ENCODE measurements around the gene HMGCLL1.

The HMGCLL1 gene

DNA sequence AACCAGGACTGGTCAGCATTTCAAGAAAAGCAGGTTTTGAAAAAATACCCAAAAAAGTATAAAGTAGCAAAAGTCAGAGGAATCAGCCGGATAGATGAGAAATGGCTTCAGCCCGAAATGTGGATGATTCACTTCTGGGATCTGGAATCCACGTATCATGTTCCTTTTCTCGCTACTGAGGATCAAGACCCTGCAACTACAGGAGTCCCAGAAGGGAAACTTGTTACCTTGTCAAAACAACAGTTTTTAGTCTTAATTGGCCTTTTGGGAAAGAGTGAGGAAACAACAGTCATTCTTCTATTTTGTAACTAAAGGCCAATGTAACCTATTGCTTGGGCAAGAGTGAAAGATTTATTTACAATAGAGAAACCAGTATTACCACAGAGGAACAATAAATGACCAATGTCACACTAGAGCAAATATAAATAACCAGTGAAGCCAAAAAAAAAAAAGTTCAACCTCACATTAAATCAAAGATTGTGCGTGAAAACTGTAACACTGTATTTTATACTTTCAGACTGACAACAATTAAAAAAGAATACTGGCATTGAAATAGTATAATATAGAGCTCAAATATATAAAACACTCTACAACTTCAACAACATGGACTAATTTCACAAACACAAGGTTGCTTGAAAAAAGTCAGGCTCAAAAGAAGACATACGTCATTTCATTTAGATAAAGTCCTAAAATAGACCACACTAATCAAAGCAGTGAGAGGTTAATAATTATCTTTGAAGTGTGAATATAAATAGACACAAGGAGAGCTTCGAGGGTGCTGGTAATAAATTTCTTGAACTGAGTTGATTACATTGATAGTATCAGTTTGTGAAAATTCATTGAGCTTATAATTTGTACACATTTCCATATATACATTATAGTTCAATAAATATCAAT lies 135.5 kb downstream of the HMGCLL1 start:
- no peak for DNase-seq (ENCODE audit: low spot score)

DNA sequence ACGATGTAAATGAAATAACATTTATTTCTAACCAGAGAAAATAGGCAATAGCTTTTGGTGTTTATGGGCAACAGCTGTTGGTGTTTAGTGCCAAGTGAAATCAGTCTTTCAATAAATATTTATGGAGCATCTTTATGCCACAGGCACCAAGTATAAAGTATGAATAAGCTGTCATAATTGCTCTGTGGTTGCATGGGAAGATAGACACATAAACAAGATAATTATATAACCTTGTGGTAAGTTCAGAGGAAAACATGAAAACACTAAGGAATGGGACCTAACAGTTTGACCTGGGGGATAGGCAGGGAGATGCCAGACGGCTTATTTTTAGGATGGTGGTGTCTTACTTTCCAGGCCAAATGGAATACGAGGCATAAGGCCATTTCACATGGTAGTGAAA lies 140.8 kb downstream of the HMGCLL1 start:
- DNase-seq (ENCODE audit: low spot score) = no peak

DNA sequence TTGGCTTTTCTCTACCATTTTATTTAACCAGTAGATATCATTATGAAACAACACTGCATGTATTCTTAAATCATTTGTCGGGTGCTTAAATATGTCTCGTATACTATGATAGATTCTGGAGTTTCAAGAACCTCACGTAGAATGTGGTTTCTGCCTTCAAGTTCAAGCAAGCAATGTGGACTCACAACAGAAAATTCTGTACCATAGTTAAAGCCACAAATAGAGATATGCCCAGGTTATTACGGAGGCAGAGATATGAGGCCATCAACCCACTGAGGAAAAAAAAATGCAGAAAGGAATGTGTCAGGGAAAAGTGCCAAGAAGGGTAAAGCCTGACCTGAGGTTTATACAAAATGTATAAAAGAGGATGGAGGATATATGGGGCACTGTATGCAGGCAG lies 141.9 kb downstream of the HMGCLL1 start:
- DNase-seq (ENCODE audit: low spot score) = no peak

DNA sequence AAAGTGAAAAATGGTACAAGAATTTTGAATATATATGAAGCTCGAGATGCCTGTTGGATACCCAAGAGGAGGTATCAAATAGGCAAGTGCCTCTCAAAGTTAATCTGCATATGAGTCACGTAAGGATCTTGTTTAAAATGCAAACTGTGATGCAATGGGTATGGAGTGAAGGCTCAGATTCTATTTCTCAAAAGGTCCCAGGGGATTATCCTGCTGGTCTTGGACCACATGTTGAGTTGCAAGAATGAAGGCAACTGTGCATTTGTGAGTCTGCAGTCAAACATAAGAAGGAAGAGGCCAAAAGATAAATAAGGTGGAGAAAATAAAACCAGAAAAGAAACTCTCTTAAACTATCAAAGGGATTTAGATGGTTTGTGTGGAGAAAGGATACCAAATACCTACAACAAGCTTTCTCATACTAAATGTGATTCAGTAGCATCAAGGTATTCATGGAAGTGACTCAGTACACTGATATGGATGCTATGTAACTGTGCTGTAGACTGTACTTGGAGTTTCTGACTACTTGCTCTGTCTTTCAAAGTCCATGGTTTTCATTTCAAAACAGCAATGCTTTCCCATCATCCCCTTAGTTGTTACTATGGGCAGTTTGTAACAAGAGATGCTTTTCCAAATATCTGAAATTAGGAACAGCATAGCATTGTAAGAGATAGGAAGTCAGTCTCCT lies 145.4 kb downstream of the HMGCLL1 start:
- DNase-seq (ENCODE audit: low spot score) = no peak

DNA sequence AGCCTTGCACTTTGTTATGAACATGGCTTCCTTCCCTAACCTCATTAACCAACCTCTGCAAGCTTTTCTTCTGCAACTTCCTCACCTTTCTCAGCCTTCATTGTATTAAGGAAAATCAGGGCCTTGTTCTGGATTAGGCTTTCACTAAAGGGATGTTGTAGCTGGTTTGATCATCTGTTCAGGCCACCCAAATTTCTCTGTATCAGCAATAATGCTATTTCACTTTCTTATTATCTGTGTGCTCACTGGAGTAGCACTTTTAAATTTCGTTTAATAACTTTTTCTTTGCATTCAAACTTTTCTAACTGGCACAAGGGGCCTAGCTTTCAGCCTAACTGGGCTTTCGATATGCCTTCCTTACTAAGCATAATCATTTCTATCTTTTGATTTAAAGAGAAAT lies 155.1 kb downstream of the HMGCLL1 start:
- DNase-seq (ENCODE audit: low spot score) = no peak

DNA sequence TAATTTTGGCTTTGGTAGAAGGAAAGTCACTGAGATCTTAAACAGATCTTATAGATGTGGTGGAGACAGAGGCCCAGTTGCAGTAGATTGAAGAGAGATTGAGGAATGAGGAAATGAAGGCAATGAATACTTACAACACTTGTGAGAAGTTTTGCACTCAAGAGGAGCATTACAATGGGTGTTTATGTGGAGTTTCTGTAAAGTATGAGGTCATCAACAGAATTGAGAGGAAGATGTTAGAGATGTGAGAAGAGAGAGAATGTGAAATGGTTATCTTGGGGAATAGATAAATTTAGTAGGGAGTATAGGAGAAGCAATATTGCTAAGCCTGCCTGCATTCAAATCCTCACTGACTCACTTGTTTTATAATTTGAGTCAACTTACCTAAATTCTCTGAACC lies 168.3 kb downstream of the HMGCLL1 start:
- no peak for DNase-seq (ENCODE audit: low spot score)

DNA sequence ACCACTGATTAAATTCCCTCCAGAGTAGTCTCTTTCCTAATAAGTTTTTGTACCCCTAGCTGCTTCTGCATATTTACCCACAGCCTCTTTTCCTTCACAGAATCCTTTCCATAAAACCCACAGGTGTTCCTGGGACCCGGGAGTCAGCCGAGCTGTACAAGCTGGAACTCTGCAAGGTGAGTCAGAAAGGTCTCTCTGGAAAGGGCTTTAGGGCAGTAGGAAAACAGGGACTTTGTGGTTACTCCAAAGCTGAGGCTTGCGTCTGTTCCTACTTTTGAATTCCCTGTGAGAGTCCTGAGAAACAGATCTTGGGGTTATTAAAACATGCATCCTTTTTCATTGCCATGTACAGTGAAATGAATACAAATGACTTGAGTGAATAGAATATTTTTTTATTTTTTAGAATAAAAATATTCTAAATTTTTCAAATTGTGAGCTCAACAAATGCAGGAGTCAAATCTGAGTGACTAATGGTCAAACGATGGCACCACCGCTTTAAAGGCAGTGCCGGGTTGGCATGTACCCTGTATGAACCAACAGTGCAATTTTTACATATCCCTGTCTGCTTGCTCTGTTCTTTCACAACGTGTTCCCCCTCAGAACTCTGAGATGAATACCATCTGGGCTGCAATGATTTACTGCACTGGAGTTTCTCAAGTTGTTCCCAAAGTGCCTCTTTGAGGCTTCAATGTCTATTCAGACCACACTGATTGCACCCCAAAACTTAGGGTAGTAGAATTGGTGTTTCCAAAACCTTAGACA lies 173.3 kb downstream of the HMGCLL1 start:
- no peak for DNase-seq (ENCODE audit: low spot score)

DNA sequence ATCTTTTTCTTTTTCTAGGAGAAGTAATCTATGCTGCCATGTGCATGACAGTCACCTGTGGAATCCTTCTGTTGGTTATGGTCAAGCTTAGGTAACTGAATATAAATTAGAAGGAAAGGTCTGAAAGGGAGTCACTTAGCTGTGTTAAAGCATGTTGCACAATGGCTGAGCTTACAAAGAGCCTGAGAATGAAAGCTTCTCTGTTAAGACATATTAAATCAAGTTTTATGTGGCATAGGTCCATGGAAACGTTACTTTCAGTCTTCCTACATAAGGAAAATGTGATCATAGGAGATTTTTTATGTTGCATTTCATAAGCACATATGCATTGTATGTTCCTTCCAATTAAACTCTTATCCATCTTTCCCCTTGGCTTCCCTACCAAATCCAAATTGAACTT lies 179.6 kb downstream of the HMGCLL1 start:
- no peak for DNase-seq (ENCODE audit: low spot score)

DNA sequence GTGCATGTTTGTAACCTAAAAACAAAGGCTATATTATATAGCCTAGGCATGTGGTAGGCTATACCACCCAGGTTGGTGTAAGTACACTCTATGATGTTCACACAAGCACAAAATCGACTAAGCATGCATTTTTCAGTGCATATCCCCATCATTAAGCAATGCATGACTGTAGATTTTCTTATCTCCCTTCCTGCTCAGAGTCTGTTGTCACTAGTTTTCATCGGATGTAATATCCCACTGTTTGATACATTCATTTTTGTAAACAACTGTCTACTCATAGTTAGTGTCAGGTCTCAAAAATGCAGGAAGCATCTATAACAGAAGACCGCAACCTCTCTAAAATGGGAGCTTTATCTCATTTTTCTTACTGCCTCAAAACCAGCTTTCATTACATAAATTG lies 181.0 kb downstream of the HMGCLL1 start:
- no peak for DNase-seq (ENCODE audit: low spot score)

DNA sequence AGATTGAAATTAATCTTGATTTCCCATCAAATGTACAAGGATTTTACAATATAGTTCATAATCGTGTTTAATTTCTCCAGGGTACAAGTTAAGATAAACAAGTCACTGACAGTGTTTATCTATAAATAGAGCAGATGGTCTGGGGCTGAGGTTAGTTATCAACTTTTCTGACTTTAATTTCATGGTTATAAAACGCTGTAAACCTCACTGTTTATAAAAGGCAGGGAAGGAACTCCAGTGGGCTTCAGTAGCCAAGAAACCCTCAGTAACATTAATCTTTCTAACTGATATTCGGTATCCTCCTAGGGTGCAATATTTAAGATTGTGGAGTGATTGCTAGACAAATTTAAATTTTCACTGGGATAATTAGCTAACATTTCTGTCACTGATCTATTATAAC lies 183.1 kb downstream of the HMGCLL1 start:
- no peak for DNase-seq (ENCODE audit: low spot score)

DNA sequence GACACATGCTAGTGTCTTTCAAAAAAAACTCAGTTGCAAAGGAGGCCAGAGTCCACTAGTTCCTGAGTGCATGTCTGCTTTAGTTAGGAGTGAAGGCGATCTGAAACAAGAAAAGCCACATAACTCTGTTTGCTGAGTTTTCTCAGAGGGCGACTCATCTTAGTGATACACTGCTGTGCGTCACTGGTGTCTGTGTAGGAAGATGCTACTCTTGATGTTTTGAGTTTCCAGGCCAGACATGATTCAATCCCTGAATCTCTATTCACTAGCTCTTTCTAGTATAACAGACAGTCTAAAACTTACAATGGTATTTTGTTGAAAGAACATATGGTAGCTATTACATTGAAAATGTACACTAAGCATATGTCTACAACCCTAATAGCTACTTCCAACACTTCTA lies 190.8 kb downstream of the HMGCLL1 start:
- DNase-seq (ENCODE audit: low spot score) = no peak
